ENCODE data around the gene GRIK3. TPM values are rescaled to one million over a fixed set of nuclear protein-coding genes. Genes with fewer than 3 reads are reported as not detected.

The GRIK3 gene
- total and polyA plus RNA-seq, 2 of the 8 experiments (the other 6 are each of a cell fraction or from before 2014, with no cell fraction given) = 2.1 to 3.4 TPM

DNA sequence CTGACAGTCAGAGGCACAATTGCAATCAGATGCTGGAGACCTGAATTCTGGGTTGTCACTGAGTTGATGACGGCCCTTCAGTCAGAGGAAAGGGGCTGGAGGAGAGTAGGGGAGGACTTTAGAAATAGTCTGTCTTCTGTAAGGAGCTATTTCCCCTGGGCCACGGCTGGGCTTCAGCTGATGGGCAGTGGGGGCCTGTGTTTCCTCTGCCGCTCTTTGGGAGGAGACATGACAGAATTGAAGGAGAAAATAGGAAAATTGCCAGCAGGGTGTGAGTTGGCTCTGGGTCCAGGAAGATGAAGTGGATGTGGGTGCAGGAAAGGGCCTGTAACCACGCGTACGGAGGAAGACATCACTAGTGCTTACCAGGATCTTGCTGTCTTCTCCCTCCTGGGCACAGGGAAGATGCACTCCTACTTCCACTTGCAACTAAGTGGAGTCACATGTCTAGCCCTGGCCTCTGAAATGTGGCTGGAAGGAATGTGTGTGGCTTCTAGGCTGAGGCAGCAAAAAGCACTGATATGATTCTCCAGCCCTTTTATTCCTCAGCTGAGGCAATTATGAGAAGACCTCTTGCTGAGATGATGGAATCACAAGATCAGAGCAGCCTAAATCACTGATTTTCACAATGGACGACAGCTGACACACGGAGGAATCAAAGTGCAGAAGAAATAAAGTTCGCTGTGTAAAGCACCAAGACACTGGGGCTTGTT lies 250.0 kb downstream of the GRIK3 start (continued):
- no peak for TF ChIP-seq KDM5A (IDR thresholded peaks at IDR 0.05; ENCODE audit: low read length)
- TF ChIP-seq CTBP2 (IDR thresholded peaks at IDR 0.05; ENCODE audit: borderline replicate concordance, insufficient read depth, insufficient read length, low read length) = no peak
- TF ChIP-seq EGR1 (IDR thresholded peaks at IDR 0.05; ENCODE audit: borderline replicate concordance, low read depth, low read length) = no peak
